Endothelial cell of umbilical vein (primary cell): Measurements from ENCODE around the gene STRN.

ENCODE experiments used
- CTCF ChIP-seq, 2 donors: IDR thresholded peaks; 1 replicate in 1 of 2; 2 replicates in 1 of 2; pipeline ENCODE4 v1.5.1; 2011; ENCODE audit warnings: low read length in 2 of 2, mild to moderate bottlenecking in 2 of 2, moderate library complexity in 2 of 2, control low read depth in 1 of 2, inconsistent platforms in 1 of 2, low read depth in 1 of 2; ENCODE audit not compliant: insufficient read depth in 1 of 2; ENCODE audit errors: extremely low read depth in 1 of 2
- EZH2 ChIP-seq: IDR thresholded peaks from 2 replicates; pipeline ENCODE4 v1.6.1; 2012; ENCODE audit warnings: borderline replicate concordance, low read depth, mild to moderate bottlenecking, moderate library complexity, low read length, inconsistent platforms; ENCODE audit not compliant: severe bottlenecking
- FOS ChIP-seq: IDR thresholded peaks from 2 replicates; pipeline ENCODE4 v1.6.1; 2011; ENCODE audit warnings: mild to moderate bottlenecking, low read length, moderate library complexity, borderline replicate concordance; ENCODE audit not compliant: insufficient read depth
- GATA2 ChIP-seq: IDR thresholded peaks from 2 replicates; pipeline ENCODE4 v1.7.0; 2011; ENCODE audit warnings: low read depth, mild to moderate bottlenecking, moderate library complexity, mixed read lengths, low read length; ENCODE audit not compliant: insufficient read length, insufficient read depth
- MAX ChIP-seq: IDR thresholded peaks from 2 replicates; pipeline ENCODE4 v1.6.1; 2011; ENCODE audit not compliant: insufficient read depth, insufficient read length
- MYC ChIP-seq: IDR thresholded peaks from one replicate; pipeline ENCODE4 v1.6.1; 2011; ENCODE audit warnings: mild to moderate bottlenecking, low read depth, low read length

- TF ChIP-seq CTCF (IDR thresholded peaks at IDR 0.05; ENCODE audit: extremely low read depth in 1 of 2, insufficient read depth in 1 of 2, low read depth in 1 of 2, low read length in 2 of 2) (no peak), MYC (no peak), MAX (no peak), EZH2 (no peak), FOS (no peak), GATA2 (no peak)
Observed at GRCh38 chr2:36906277-36906676, 60.1 kb downstream of the STRN start.
